KG1 (cell line): ENCODE data around the gene CTSK.

Source experiments
- DNase-seq: peaks from one replicate; lab custom pipeline; 2025; lab: John Stamatoyannopoulos, UW

CTSK gene

DNA sequence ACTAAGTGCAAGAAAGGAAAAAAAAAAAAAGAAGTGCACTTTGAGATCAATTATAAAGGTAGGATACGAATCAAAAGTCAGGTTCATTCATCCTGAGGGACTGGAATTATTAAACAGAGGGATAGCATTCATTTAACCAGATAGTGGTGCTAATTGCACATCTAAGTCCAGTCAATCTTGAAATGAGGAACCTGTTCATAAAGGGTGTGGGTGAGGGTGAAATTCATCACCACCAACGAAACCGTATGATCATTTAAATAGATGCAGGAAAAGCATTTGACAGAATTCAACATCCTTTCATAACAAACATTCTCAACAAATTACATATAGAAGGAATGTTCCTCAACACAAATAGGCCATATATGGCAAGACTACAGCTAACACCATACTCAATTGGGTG lies 48.0 kb downstream of the CTSK start:
- DNase-seq = no peak

DNA sequence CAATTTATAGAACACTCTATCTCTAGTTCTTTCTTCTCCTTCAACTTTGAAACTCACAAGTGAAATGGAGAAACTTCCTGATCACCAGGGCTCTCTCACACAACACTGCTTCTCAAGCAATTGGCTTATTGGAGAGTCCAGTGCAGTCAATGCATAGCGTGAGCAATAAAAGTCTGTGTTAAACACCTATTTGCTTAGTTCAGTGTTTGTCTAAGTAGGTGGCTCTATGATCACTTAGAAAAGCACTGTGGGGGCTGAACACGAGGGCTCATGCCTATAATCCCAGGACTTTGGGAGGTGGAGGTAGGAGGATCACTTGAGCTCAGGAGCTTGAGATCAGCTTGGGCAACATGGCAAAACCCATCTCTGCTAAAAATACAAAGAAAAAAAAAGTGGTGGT lies 54.6 kb downstream of the CTSK start:
- DNase-seq = no peak

DNA sequence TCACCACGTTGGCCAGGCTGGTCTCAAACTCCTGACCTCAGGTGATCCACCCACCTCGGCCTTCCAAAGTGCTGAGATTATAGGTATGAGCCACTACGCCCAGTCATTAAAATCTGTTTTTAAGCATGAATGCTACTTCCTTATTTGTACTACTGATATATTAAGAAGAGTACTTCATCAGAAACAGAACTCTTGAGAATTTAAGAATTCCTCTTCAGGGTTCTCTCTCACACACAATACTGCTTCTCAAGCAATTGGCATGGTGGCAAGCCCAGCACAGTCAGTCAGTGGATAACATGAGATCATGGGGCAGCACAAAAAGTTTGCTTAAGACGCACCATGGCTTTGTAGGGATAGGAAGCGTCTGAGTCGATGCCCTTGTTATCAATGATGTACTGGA lies 56.6 kb downstream of the CTSK start:
- no peak for DNase-seq

DNA sequence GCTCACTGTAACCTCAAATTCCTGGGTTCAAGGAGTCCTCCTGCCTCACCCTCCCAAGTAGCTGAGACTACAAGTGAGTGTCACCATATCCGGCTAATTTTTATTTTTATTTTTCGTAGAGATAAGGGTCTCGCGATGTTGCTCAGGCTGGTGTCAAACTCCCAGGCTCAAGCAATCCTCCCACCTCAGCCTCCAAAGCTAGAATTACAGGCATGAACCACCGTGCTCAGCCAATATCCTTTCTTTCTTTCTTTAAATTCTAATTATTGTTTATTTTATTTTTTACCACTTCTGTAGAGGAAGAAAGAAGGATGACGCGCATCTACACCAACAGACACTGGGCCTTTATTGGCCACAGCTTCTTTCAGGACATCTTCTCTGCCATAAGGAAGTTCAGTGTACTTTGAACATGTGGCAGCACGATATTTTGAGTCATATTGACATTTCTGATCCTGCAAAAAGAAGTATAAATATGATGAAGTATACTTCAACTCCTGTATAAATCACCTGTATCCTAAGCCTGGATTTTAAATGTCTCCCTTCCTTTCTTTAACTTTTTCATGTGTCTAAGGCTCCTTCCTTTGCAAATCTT lies 58.2 kb downstream of the CTSK start:
- DNase-seq = no peak

DNA sequence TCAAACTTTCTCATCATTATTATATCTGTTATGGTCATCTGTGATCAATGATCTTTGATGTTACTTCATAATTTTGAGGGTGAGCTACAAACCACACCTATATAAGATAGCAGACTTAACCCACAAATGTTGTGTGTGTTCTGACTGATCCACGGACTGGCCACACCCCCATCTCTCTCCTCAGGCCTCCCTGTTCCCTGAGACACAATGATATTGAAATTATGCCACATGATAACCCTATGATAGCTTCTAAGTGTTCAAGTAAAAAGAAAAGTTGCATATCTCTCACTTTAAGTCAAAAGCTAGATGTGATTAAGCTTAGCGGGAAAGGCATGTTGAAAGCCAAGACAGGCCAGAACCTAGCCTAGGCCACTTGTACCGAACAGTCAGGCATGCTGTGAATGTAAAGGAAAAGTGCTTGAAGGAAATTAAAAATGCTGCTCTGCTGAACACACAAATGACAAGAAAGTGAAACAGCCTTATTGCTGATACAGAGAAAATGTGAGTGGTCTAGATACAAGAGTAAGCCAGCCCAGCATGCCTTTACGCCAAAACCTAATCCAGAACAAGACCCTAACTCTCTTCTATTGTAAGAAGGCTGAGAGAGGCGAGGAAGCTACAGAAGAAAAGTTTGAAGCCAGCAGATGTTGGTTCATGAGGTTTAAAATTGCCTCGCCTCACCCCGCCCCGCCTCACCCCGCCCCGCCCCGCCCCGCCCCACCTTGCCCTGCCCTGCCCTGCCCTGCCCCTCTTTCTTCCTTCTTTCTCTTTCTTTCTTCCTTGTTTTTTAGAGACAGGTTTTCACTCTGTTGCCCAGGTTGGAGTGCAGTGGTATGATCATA lies 59.0 kb downstream of the CTSK start:
- DNase-seq = no peak
